Astrocyte of the cerebellum (primary cell): ENCODE data around the gene XNDC1N.

Experiments used
- DNase-seq: peaks from one replicate; pipeline ENCODE4 v3.0.0-alpha.2; 2011; ENCODE audit warnings: low read depth
- H3K4me3 ChIP-seq: 2 replicates; pipeline ENCODE4 v1.5.1; 2011; ENCODE audit warnings: mild to moderate bottlenecking, low read depth, low read length, moderate library complexity
- in situ Hi-C: cut with HindIII; loops from 2 replicates; pipeline ENCODE4 v1.10.0; 2017; ENCODE audit warnings: low sequenced_read_pairs
- TF ChIP-seq, protein P1 (sequence below): IDR thresholded peaks from 2 replicates; pipeline ENCODE4 v1.5.1; 2012; ENCODE audit warnings: low read length, low read depth, moderate library complexity, mild to moderate bottlenecking; ENCODE audit errors: missing control alignments

Gene XNDC1N

DNA sequence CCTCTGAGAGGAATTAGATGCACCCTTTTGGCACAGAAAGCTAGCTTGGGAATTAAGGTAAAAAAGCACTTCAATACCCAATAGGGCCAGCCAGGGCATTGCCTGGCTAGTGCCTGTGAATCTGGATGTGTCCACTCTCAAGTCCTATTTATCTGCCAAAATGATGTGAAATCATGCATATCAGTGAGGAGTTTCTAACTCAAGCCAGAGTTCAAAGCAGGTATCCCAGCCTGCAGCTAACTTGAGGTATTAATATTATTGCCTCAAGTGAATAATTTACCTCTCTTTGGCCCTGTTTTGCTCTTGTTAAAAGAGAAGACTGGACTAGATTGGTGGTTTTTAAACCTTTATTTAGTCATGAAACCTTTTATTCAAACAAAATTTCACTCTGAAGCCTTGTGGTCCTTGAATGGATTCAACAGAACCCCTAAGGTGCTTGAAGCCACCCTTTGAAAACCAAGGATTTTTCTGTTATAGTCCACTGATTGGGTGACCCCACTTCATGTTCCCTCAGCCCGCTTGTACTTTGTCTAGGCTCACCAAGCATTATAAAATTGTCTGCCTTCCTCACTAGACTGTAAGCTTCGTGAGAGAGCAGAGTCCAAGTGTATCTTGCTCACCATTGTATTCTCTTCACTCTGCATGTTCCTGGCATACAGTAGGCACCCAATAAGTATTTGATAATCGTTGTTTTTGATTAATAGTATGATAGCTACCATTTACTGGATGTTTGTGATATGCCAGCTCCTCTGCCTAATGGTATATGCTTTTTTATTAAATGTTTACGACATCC lies 4.9 kb upstream of the XNDC1N start:
- DNase-seq = no peak
- in situ Hi-C loops = no loop called here
- TF ChIP-seq, protein P1, sequence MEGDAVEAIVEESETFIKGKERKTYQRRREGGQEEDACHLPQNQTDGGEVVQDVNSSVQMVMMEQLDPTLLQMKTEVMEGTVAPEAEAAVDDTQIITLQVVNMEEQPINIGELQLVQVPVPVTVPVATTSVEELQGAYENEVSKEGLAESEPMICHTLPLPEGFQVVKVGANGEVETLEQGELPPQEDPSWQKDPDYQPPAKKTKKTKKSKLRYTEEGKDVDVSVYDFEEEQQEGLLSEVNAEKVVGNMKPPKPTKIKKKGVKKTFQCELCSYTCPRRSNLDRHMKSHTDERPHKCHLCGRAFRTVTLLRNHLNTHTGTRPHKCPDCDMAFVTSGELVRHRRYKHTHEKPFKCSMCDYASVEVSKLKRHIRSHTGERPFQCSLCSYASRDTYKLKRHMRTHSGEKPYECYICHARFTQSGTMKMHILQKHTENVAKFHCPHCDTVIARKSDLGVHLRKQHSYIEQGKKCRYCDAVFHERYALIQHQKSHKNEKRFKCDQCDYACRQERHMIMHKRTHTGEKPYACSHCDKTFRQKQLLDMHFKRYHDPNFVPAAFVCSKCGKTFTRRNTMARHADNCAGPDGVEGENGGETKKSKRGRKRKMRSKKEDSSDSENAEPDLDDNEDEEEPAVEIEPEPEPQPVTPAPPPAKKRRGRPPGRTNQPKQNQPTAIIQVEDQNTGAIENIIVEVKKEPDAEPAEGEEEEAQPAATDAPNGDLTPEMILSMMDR = no peak
- H3K4me3 ChIP-seq = no peak overlapping the region

DNA sequence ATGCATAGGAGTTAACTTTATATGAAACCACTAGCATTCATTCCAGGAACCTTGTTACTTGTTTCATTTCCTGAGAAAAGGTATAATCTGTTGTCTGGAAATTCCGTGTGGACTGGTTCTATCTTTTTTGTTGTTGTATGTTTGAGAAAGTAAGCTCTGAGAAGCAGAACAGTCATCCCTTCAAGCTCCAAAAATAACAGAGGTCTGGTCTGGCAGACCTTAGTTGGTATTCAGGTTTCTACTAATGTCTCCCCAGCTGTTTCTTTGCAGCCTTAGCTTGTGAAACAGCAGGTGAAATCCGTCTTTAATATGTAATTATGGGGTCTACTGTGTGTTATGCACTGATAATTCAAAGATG lies 2.8 kb upstream of the XNDC1N start:
- TF ChIP-seq, protein P1 = no peak
- H3K4me3 ChIP-seq = no peak overlapping the region
- in situ Hi-C loops = no loop called here
- no peak for DNase-seq

DNA sequence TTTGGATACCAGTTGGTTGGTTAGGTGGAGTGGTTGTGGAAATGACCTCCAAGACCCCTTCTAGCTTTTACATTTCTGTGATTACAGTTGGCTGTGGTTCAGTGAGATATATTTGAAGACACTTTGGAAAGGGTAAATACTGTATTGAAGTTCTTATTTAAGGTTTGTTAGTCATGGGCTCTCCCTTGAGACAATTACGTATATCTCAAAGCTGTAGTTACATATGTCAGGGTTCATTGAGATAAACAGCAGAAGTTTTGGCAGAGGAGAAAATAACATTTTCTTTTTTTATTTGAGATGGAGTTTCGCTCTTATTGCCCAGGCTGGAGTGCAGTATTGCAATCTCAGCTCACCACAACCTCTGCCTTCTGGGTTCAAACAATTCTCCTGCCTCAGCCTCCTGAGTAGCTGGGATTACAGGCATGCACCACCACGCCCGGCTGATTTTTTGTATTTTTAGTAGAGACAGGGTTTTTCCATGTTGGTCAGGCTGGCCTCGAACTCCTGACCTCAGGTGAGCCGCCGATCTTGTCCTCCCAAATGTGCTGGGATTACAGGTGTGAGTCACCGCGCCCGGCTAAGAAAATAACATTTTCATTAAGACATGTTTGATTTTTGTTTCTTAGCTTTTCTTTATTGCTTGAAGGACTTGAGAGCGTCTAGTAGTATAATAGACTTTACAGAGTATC lies 2.3 kb upstream of the XNDC1N start:
- no peak overlapping the region for H3K4me3 ChIP-seq
- in situ Hi-C loops = no loop called here
- TF ChIP-seq, protein P1 = no peak
- no peak for DNase-seq

DNA sequence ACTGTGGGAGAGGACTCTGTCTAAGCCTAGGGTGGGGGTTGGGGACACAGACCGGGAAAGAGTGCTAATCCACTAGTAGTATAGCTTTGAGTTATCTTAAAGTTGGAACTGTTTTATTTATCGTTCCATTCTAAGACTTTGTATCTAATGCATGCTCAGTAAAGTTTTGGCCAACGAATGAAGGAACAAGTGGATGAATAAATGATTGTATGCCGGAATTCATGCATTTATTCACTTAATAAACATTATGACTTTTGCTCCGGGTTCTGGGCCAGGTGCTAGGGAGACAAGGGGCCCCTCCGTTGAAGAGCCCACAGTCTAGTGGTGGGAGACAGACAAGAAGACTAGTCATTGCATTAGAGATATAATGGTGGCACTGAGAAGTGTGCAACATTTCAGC lies 1.1 kb upstream of the XNDC1N start:
- no peak for DNase-seq
- TF ChIP-seq, protein P1 = no peak
- in situ Hi-C loops = no loop called here
- H3K4me3 ChIP-seq = peak overlapping the region; percentile 99

DNA sequence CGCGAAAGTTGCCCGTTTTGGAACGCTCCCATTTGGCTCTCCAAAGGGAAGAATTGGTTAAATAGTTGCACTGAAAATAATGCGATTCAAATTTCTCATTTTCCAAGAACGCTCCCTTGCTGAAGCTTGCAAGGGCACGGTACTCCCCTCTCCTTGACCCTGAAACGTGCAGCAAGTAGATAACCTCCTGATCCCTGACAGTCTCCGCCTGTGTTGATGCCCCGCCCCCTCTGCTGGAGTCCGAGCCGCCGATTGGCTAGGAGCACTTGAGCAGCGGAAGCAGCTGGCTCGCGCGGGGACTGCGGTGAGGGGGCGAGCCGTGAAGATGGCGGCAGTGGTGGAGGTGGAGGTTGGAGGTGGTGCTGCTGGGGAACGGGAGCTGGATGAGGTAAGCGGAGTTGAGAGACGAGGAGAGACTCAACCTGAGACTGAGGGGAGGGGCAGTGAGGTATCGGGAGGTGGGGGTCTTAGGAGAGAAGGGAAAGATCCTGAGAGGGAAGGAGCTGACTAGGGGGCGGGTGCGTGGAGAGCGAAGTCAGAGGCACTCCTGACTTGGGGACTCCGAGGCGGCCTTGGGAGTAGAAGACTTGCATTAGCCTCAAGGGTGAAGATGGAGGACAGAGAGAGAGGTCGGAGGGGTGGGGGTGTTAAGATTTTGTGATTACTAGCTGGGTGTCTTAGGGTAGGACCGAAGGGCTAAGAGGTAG lies 496 bp upstream of the XNDC1N start, which contains the start of gene RNF121:
TSS of gene RNF121 (plus strand) at position 310 of the 707 bp plus-strand sequence. CDS start at position 326, 16 bp downstream.
- in situ Hi-C loops = no loop called here
- peak; percentile 89 for DNase-seq
- TF ChIP-seq, protein P1 = no peak
- H3K4me3 ChIP-seq = peak within 1 kb of the TSS; percentile 99

DNA sequence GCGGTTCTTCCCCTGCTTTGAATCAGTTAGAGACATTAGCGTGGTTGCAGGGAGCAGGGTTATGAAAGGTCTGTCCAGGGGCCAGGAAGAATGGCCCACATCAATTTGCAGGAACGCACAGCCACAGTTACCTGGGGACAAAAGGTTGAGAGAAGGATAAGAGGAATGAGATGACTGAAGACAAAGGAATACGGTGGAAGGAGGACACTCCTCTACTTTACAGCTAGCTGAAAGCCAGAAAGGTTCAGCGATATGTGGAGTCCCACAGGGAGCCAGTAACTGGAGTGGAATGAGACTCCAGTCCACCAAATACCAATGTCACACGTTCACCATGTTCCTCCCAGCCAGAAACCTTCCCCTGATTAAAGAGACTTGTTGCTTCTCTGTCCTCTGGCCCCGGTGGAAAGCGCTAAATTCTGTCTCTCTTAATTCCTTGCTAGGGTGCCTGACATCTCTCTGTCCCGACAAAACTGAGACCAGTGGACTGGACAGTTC lies 10.7 kb downstream of the XNDC1N start:
- no peak for DNase-seq
- H3K4me3 ChIP-seq = no peak overlapping the region
- in situ Hi-C loops = no loop called here
- TF ChIP-seq, protein P1 = no peak
